GM13976 (cell line): ENCODE results near the gene OTOA.
"Not testable (repeated sequence)": the region's sequence is repeated elsewhere in the genome, so short reads cannot be mapped to it uniquely, and the experiment has no call there.

Experiments used
- DNase-seq: peaks from one replicate; pipeline ENCODE4 v3.0.0; 2012; ENCODE audit warnings: low spot score
- CTCF ChIP-seq: IDR thresholded peaks from 2 replicates; pipeline ENCODE4 v1.5.1; 2012; ENCODE audit warnings: borderline replicate concordance, mild to moderate bottlenecking; ENCODE audit not compliant: insufficient read depth; ENCODE audit errors: extremely low read depth, missing control alignments, control extremely low read depth
- in situ Hi-C: fragments of 300-500 bp; cut with MboI; formaldehyde crosslinking; loops from one replicate; pipeline ENCODE4 v1.12.0; 2022; ENCODE audit warnings: low sequenced_read_pairs, mixed read lengths, inconsistent platforms; ENCODE audit not compliant: unreplicated experiment

OTOA gene

GRCh38 chr16:21634216-21634615 lies 29.6 kb upstream of the OTOA start:
- in situ Hi-C loops = no loop called here
- DNase-seq = no peak
- no peak for TF ChIP-seq CTCF

GRCh38 chr16:21635694-21636093 lies 28.1 kb upstream of the OTOA start:
- DNase-seq, in situ Hi-C loops: not testable (repeated sequence)

GRCh38 chr16:21637032-21637968 lies 26.5 kb upstream of the OTOA start:
- TF ChIP-seq CTCF = no peak
- in situ Hi-C loops = no loop called here
- DNase-seq = no peak

GRCh38 chr16:21638573-21638975 lies 25.2 kb upstream of the OTOA start:
- in situ Hi-C loops = no loop called here
- peak; percentile 44 for DNase-seq
- no peak for TF ChIP-seq CTCF

- in situ Hi-C loops = no loop called here
- DNase-seq = no peak
- no peak for TF ChIP-seq CTCF
Measured at GRCh38 chr16:21639493-21639892, 24.3 kb upstream of the OTOA start.

GRCh38 chr16:21641916-21642315 lies 21.9 kb upstream of the OTOA start:
- in situ Hi-C loops = no loop called here
- no peak for DNase-seq
- no peak for TF ChIP-seq CTCF

GRCh38 chr16:21642861-21643260 lies 20.9 kb upstream of the OTOA start:
- in situ Hi-C loops = no loop called here
- TF ChIP-seq CTCF = no peak
- DNase-seq = no peak
